GM21737 (cell line): ENCODE measurements around the gene PLA2G4D.

Source experiments
- ATAC-seq: cut with Tn5 transposase; IDR thresholded peaks from one replicate; pipeline ENCODE4 v1.9.1; 2021; ENCODE audit warnings: mild to moderate bottlenecking, moderate library complexity; ENCODE audit not compliant: unreplicated experiment

Gene PLA2G4D

DNA sequence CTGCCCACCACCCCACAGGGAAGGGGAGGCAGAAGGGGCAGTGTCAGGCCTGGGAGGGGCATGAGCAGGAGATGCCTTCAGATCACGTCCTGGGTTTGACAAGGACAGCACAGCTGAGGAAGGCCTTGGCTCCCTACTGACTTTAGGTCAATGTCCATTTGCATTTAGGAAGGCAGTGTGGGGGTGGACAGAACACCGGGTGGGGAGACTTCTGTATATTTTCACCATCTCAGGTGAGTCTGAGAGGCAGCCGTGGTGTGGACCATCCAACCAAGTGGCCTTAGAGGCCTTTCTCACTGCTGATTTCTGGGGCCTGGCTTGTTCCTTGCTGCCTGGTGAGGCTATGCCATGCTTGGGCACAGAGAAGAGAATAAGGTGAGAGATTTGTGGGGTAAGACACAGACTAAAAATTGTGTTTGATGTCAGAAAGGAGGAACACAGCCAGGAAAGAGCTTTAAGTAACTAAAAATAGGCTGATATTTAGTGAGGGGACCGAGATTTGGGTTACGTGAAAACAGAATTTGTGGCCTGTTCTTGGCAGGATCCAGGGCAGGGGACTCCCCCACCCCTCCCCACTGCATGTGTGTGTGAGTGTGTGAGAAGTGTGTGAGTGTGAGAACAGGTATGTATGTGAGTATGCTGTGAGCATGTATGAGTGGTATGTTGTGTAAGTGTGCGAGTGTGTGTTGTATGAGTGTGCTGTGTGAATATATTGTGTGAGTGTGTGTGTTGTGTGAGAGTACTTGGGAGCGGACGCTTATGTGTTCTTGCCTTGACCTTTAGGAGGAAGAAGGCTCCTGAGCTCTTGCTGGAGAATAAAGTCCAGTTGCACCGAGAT is 61.8 kb downstream of the PLA2G4D start:
- ATAC-seq = no peak

DNA sequence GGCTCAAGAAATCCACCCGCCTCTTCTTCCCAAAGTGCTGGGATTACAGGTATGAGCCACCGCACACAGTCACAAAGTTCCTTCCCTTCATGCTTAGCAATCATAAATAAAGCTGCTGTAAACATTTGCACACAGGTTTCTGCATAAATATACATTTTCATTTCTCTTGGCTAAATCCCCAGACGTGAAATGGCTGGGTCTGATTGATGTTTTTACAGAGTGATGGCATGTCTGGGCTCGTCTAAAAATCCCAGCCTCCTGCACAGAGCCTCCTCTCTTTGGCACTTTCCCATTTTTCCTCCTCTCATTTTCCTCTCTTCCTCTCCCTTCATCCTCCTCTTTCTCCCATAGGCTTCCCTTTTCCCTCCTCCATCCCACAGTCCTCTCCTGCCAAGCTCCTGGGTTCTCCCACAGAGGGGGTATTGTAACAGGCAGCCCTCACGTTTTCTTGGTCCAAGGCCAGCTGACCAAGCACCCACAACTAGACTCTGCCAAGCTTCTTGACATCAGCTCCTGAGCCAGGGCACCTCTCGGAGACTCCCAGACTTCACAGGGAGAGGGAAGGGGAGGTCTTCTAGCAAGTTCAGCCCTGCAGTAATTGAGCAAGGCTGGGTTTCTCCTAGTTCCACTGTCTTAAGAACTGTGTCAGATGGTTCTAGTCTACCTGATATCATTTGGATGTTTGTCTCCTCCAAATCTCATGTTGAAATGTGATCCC is 63.0 kb downstream of the PLA2G4D start:
- ATAC-seq = no peak

DNA sequence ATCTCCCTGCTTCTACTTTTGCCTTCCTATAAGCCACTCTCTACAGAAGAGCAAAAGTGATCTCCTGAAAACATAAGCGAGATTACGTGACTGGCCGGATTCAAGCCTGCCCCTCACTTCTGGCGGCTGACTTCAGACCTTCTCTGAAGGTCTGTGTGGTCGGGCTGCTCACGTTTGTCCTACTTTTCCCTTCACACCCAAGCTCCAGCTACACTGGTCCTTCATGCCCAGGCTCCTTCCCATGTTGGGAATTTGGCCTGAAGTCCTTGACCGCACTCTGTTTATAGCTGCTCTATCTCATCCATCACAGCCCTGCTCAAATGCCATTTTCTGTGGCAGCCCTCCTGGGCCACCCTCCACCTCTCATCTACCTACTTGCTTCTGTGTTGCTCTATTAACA is 66.8 kb downstream of the PLA2G4D start:
- no peak for ATAC-seq

DNA sequence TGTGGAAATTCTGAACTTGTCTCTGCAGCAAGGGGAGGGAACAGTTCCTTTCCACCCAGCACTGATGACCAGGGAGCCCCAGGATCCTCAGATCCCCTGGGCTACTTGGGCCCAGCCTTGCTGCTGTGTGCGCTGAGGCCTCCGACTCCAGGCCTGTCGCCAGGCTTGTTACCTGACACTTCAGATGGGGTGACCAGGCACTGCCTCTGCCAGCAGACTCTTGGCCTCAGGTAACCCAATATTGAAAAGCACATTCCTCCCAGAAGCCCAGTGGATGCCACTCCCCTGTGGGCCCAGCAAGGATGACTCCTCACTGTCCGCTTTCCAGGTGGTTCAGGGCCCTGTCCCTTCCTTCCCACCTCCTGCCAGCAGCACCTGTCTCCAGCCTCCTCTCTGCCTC is 70.1 kb downstream of the PLA2G4D start:
- ATAC-seq = no peak

DNA sequence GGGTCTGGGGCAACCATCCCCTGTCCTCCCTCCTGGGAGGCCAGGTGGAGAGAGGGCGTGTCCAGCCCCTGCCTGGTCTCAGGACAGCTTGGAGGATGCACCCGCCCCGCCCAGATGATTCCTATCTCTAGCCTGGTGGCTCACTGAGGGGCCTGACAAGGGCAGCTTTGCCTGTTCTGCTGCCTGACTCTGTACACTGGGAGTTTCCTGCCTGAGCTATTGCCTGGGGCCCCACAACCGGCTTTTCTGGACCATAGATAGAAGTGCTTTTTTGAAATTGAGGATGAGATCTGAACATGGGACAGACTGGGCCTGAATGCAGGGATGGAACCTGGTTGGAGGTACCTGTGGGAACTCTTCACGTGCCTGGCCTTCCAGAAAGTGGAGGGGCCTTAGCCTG is 72.8 kb downstream of the PLA2G4D start:
- ATAC-seq = no peak

DNA sequence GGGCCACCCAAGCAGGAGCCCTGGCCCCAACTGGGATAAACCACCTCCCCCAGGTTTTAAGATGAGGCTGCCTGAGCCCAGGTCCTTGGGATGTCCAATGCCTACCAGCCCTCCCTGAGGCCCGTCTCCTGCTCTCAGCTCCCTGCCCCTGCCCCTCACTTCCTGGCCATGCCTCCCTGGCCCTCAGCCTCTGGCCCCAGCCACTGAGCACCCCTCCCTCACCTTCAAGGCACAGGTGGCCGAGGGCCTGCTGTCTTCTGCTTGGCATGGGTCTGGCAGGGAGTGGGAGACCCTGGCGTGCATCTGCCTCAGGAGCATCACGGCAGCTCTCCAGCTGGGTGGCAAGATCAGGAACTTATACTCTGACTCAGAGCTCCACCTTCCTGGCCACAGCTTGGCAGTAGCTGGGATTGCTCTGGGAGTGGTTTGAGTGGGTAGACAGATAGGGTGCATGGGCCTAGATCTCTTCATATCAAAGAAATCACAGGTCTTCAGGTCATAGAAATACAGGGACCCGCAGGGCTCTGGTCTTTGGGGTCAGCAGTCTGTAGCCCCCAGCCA is 73.6 kb downstream of the PLA2G4D start, which contains the start of gene PLA2G4E:
PLA2G4E (minus strand) TSS at position 330 of the 561 bp plus-strand sequence; CDS start at position 318, 12 bp downstream.
- no peak for ATAC-seq

DNA sequence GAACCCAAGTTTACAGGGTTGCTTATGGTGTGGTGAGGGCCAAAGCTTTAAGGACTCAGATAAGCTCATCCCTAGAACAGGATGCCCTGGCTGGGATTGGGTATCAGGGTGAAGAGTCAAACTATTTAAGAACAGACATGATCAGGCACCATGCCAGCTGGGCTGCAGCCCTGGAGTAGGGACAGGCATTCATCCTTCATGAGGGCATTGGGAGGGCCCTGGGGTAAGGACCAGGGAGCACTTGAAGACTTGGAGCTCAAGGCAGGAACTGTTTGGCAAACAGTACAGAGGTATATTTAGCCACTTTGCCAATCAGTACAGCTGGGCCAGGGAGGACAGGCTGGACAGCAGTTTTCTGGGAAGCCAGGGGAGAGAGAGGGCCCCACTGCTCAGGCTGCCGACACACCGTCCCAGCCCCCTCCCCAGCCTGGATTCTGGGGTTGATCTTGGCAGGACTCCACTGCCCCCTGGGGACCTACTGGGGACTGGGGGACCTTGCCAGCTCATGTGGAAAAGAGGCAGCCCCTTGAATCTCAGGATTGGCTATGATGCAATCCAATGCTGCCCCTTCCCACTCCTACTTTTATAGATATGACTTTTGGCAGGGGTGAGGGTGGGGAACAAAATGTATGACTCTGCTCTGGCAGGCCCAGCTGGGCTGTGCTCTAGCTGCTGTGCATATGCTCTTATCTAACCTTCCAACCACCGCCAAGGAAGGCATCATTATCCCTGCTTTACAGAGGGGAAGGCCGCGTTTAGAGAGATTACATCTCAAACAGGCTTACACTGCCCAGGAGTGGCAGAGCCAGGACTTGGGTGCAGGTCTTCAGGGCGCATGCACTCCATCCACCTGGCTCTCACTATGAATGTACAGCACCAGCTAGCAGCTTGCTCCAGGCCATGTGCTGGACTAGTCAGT is 75.8 kb downstream of the PLA2G4D start:
- no peak for ATAC-seq
